Measurements from ENCODE around the gene RBP3.

Gene RBP3

GRCh38 chr10:47337310-47337709, 10.9 kb upstream of the RBP3 start:
- DNase-seq = no peak

GRCh38 chr10:47339186-47339735, 8.9 kb upstream of the RBP3 start:
- DNase-seq = no peak

GRCh38 chr10:47339759-47340607, 8.2 kb upstream of the RBP3 start:
- no peak for DNase-seq

- no peak for DNase-seq
These were observed 7.5 kb upstream of the RBP3 start for GRCh38 chr10:47340608-47341170.

- DNase-seq = no peak
These were observed 2.9 kb upstream of the RBP3 start for GRCh38 chr10:47344996-47345870.

GRCh38 chr10:47346581-47347302, 1.4 kb upstream of the RBP3 start:
- DNase-seq = peak; percentile 74

GRCh38 chr10:47347303-47347675, 874 bp upstream of the RBP3 start:
- no peak for DNase-seq

GRCh38 chr10:47348661-47349470, 703 bp downstream of the RBP3 start:
- no peak for DNase-seq

GRCh38 chr10:47349516-47349915, 1.4 kb downstream of the RBP3 start:
- DNase-seq = no peak

GRCh38 chr10:47349941-47350371, 1.8 kb downstream of the RBP3 start:
- no peak for DNase-seq

- no peak for DNase-seq
These were observed 2.8 kb downstream of the RBP3 start for GRCh38 chr10:47350671-47351640.

GRCh38 chr10:47351899-47352815, 4.0 kb downstream of the RBP3 start:
- DNase-seq = no peak

- no peak for DNase-seq
These were observed 5.2 kb downstream of the RBP3 start for GRCh38 chr10:47353351-47353750.

- DNase-seq = no peak
These were observed 6.0 kb downstream of the RBP3 start for GRCh38 chr10:47354165-47354564.

- DNase-seq = no peak
These were observed 6.7 kb downstream of the RBP3 start for GRCh38 chr10:47354900-47355299.

GRCh38 chr10:47356708-47357107, 8.5 kb downstream of the RBP3 start:
- DNase-seq = no peak

- DNase-seq = no peak
These were observed 9.0 kb downstream of the RBP3 start for GRCh38 chr10:47357131-47357582.

- DNase-seq = no peak
These were observed 9.7 kb downstream of the RBP3 start for GRCh38 chr10:47357911-47358310.

- DNase-seq = no peak
These were observed 10.3 kb downstream of the RBP3 start for GRCh38 chr10:47358457-47358856.

Measured in NCI-H2171 (cell line).